SU-DHL-6 (cell line): ENCODE measurements around the gene GALNT10.

Experiments
- H2AFZ ChIP-seq: fragments of 200-600 bp; sonication (generic); 2 replicates; pipeline ENCODE4 v1.6.1; 2014; ENCODE audit warnings: low read depth, mild to moderate bottlenecking, moderate library complexity, mixed read lengths, antibody characterized with exemption, low read length; ENCODE audit not compliant: severe bottlenecking
- H3F3A ChIP-seq: fragments of 200-600 bp; shearing (Covaris generic); 2 replicates; pipeline ENCODE4 v1.6.0; 2016; ENCODE audit warnings: antibody characterized with exemption, mild to moderate bottlenecking; ENCODE audit not compliant: insufficient read depth
- H3K27ac ChIP-seq: fragments of 200-600 bp; sonication (generic); 2 replicates; pipeline ENCODE4 v1.5.1; 2016; ENCODE audit warnings: low read depth, mild to moderate bottlenecking, low read length, moderate library complexity, mixed read lengths
- H3K27me3 ChIP-seq: fragments of 200-600 bp; sonication (generic), shearing (Covaris generic); 2 replicates; pipeline ENCODE4 v1.6.0; 2014; ENCODE audit warnings: mild to moderate bottlenecking, low read length
- H3K36me3 ChIP-seq: fragments of 200-600 bp; sonication (generic); 2 replicates; pipeline ENCODE4 v1.6.1; 2014; ENCODE audit warnings: mild to moderate bottlenecking, low read length, mixed read lengths
- H3K4me2 ChIP-seq: fragments of 300-600, 200-600 bp; shearing (Covaris generic), sonication (generic); 2 replicates; pipeline ENCODE4 v1.6.0; 2014; ENCODE audit warnings: low read length, low read depth, mild to moderate bottlenecking; ENCODE audit not compliant: poor library complexity, severe bottlenecking
- H3K4me3 ChIP-seq: fragments of 200-600 bp; sonication (generic); 2 replicates; pipeline ENCODE4 v1.5.1; 2014; ENCODE audit warnings: antibody characterized with exemption, low read length, mild to moderate bottlenecking, mixed read lengths; ENCODE audit not compliant: insufficient read depth, poor library complexity, severe bottlenecking
- H3K79me2 ChIP-seq: fragments of 200-600 bp; sonication (generic); 2 replicates; pipeline ENCODE4 v1.6.1; 2014; ENCODE audit warnings: mild to moderate bottlenecking, low read length, moderate library complexity; ENCODE audit not compliant: insufficient read depth
- H3K9ac ChIP-seq: fragments of 200-600 bp; sonication (generic); 2 replicates; pipeline ENCODE4 v1.7.0; 2014; ENCODE audit warnings: mild to moderate bottlenecking, low read length
- H3K9me2 ChIP-seq: fragments of 200-600 bp; sonication (generic); replicated peaks from 2 replicates; pipeline ENCODE4 v1.6.1; 2014; ENCODE audit warnings: low read length; ENCODE audit not compliant: insufficient read depth
- H3K9me3 ChIP-seq: fragments of 200-600 bp; sonication (generic); 2 replicates; pipeline ENCODE4 v1.6.1; 2014; ENCODE audit warnings: low read length, mixed read lengths; ENCODE audit not compliant: insufficient read depth
- H4K20me1 ChIP-seq: fragments of 200-600 bp; sonication (generic); 2 replicates; pipeline ENCODE4 v1.6.1; 2014; ENCODE audit warnings: low read depth, mild to moderate bottlenecking, antibody characterized with exemption, low read length, moderate library complexity, mixed read lengths
- CTCF ChIP-seq: fragments of 200-600 bp; sonication (generic); IDR thresholded peaks from one replicate; pipeline ENCODE4 v1.5.1; 2017; ENCODE audit warnings: antibody characterized with exemption, mild to moderate bottlenecking, low read length, moderate library complexity; ENCODE audit not compliant: insufficient read depth, poor library complexity, severe bottlenecking
- EZH2phosphoT487 ChIP-seq: fragments of 200-600 bp; sonication (generic), shearing (Covaris generic); conservative IDR thresholded peaks from 2 replicates; pipeline ENCODE4 v1.6.1; 2018; ENCODE audit warnings: mild to moderate bottlenecking, antibody characterized with exemption, low read length, moderate library complexity, mixed read lengths

The GALNT10 gene

GRCh38 chr5:154397652-154398406, 207.3 kb downstream of the GALNT10 start:
- H3K36me3 ChIP-seq = no peaks in the 10 kb centered on the region
- no peak overlapping the region for H3K9ac ChIP-seq
- no peaks in the 10 kb centered on the region for H4K20me1 ChIP-seq
- no peaks in the 10 kb centered on the region for H3K9me3 ChIP-seq
- no peaks in the 10 kb centered on the region for H3K9me2 ChIP-seq
- H3K4me3 ChIP-seq = no peak overlapping the region
- H3F3A ChIP-seq = no peaks in the 10 kb centered on the region
- no peaks in the 10 kb centered on the region for H3K27me3 ChIP-seq
- no peak overlapping the region for H3K27ac ChIP-seq
- TF ChIP-seq CTCF = no peak
- TF ChIP-seq EZH2phosphoT487 = no peak
- no peak overlapping the region for H2AFZ ChIP-seq
- no peaks in the 10 kb centered on the region for H3K79me2 ChIP-seq
- H3K4me2 ChIP-seq = no peak overlapping the region

- Histone ChIP-seq H3F3A (no peaks in the 10 kb centered on the region), H3K36me3 (no peaks in the 10 kb centered on the region), H3K9me3 (no peaks in the 10 kb centered on the region), H3K27ac (no peak overlapping the region), H3K9ac (no peak overlapping the region), H3K9me2 (no peaks in the 10 kb centered on the region), H2AFZ (no peak overlapping the region), H3K79me2 (no peaks in the 10 kb centered on the region), H3K27me3 (no peaks in the 10 kb centered on the region), H3K4me2 (no peak overlapping the region), H4K20me1 (no peaks in the 10 kb centered on the region), H3K4me3 (no peak overlapping the region)
- TF ChIP-seq EZH2phosphoT487 (no peak), CTCF (no peak)
Measured at GRCh38 chr5:154400678-154401077, 210.1 kb downstream of the GALNT10 start.

- Histone ChIP-seq H3F3A (no peaks in the 10 kb centered on the region), H3K27ac (no peak overlapping the region), H3K4me2 (no peak overlapping the region), H4K20me1 (no peaks in the 10 kb centered on the region), H3K9me2 (no peaks in the 10 kb centered on the region), H2AFZ (no peak overlapping the region), H3K4me3 (no peak overlapping the region), H3K79me2 (no peaks in the 10 kb centered on the region), H3K36me3 (no peaks in the 10 kb centered on the region), H3K9me3 (no peaks in the 10 kb centered on the region), H3K9ac (no peak overlapping the region), H3K27me3 (no peaks in the 10 kb centered on the region)
- TF ChIP-seq CTCF = no peak
- no peak for TF ChIP-seq EZH2phosphoT487
Measured at GRCh38 chr5:154401355-154401754, 210.8 kb downstream of the GALNT10 start.
